Neural progenitor cell (in vitro differentiated cells): Measurements from ENCODE around the gene PSKH1. TPM values are rescaled to one million over a fixed set of nuclear protein-coding genes. Genes with fewer than 3 reads are reported as not detected.

ENCODE experiments used
- DNase-seq: peaks from one replicate; pipeline ENCODE4 v3.0.0-alpha.2; 2016; ENCODE audit warnings: low spot score
- H2AFZ ChIP-seq: fragments of 200-600 bp; sonication (generic); replicated peaks from 2 replicates; pipeline ENCODE4 v1.6.1; 2016; ENCODE audit warnings: antibody characterized with exemption
- H3F3A ChIP-seq: fragments of 200-600 bp; sonication (generic); 2 replicates; pipeline ENCODE4 v1.6.1; 2016; ENCODE audit warnings: antibody characterized with exemption, low read depth
- H3K27ac ChIP-seq: fragments of 200-600 bp; sonication (generic); 2 replicates; pipeline ENCODE4 v1.5.1; 2016; ENCODE audit warnings: mild to moderate bottlenecking
- H3K27me3 ChIP-seq: fragments of 200-600 bp; sonication (generic); 2 replicates; pipeline ENCODE4 v1.6.1; 2016; ENCODE audit warnings: mild to moderate bottlenecking, moderate library complexity
- H3K36me3 ChIP-seq: fragments of 200-600 bp; sonication (generic); 2 replicates; pipeline ENCODE4 v1.5.1; 2016
- H3K4me1 ChIP-seq: fragments of 200-600 bp; sonication (generic); 2 replicates; pipeline ENCODE4 v1.6.1; 2016; ENCODE audit warnings: mixed run types
- H3K4me2 ChIP-seq: fragments of 200-600 bp; sonication (generic); 2 replicates; pipeline ENCODE4 v1.6.1; 2016
- H3K4me3 ChIP-seq: fragments of 200-600 bp; sonication (generic); 2 replicates; pipeline ENCODE4 v1.5.1; 2016
- H3K79me2 ChIP-seq: fragments of 200-600 bp; sonication (generic); 2 replicates; pipeline ENCODE4 v1.6.1; 2016; ENCODE audit warnings: low read depth
- H3K9ac ChIP-seq: fragments of 200-600 bp; sonication (generic); 2 replicates; pipeline ENCODE4 v1.6.1; 2016
- H3K9me3 ChIP-seq: fragments of 200-600 bp; sonication (generic); 2 replicates; pipeline ENCODE4 v1.5.1; 2016; ENCODE audit warnings: low read depth
- H4K20me1 ChIP-seq: fragments of 200-600 bp; sonication (generic); 2 replicates; pipeline ENCODE4 v1.6.1; 2016; ENCODE audit warnings: low read depth
- H3K27ac Mint-ChIP-seq: 3 replicates; pipeline ENCODE4 v1.8.0; 2021; ENCODE audit warnings: mixed read lengths
- H3K27me3 Mint-ChIP-seq: 2 replicates; pipeline ENCODE4 v1.8.0; 2022; ENCODE audit warnings: low read depth, mild to moderate bottlenecking, inconsistent platforms, moderate library complexity, mixed read lengths; ENCODE audit not compliant: insufficient read depth
- H3K36me3 Mint-ChIP-seq: 3 replicates; pipeline ENCODE4 v1.8.0; 2021; ENCODE audit warnings: mixed read lengths
- H3K4me1 Mint-ChIP-seq: 3 replicates; pipeline ENCODE4 v1.8.0; 2021; ENCODE audit warnings: mixed read lengths
- H3K4me3 Mint-ChIP-seq: 3 replicates; pipeline ENCODE4 v1.8.0; 2021; ENCODE audit warnings: mild to moderate bottlenecking, moderate library complexity, mixed read lengths
- H3K9me3 Mint-ChIP-seq: 3 replicates; pipeline ENCODE4 v1.8.0; 2020; ENCODE audit warnings: mixed read lengths
- EZH2 ChIP-seq: fragments of 200-600 bp; sonication (generic); IDR thresholded peaks from 2 replicates; pipeline ENCODE4 v1.6.1; 2017; ENCODE audit warnings: antibody characterized with exemption, mild to moderate bottlenecking, moderate library complexity
- EZH2phosphoT487 ChIP-seq: fragments of 200-600 bp; sonication (generic); IDR thresholded peaks from 2 replicates; pipeline ENCODE4 v1.6.1; 2017; ENCODE audit warnings: antibody characterized with exemption
- total RNA-seq: library from RNA; depleted of rRNA; stranded (reverse); fragments of >200 nt; gene quantifications from 2 replicates; pipeline ENCODE4 v1.2.3, GENCODE V29; 2015; ENCODE audit warnings: low replicate concordance
- TF ChIP-seq, protein P1 (sequence below): fragments of 200-600 bp; sonication (generic); IDR thresholded peaks from 2 replicates; pipeline ENCODE4 v1.5.1; 2017; ENCODE audit warnings: antibody characterized with exemption, mild to moderate bottlenecking

The PSKH1 gene
- total RNA-seq, 1 donor from 2014 or later = 13.1 TPM

GRCh38 chr16:67939507-67940445, 46.7 kb downstream of the PSKH1 start:
- no peak for TF ChIP-seq EZH2
- TF ChIP-seq, protein P1, sequence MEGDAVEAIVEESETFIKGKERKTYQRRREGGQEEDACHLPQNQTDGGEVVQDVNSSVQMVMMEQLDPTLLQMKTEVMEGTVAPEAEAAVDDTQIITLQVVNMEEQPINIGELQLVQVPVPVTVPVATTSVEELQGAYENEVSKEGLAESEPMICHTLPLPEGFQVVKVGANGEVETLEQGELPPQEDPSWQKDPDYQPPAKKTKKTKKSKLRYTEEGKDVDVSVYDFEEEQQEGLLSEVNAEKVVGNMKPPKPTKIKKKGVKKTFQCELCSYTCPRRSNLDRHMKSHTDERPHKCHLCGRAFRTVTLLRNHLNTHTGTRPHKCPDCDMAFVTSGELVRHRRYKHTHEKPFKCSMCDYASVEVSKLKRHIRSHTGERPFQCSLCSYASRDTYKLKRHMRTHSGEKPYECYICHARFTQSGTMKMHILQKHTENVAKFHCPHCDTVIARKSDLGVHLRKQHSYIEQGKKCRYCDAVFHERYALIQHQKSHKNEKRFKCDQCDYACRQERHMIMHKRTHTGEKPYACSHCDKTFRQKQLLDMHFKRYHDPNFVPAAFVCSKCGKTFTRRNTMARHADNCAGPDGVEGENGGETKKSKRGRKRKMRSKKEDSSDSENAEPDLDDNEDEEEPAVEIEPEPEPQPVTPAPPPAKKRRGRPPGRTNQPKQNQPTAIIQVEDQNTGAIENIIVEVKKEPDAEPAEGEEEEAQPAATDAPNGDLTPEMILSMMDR = no peak
- TF ChIP-seq EZH2phosphoT487 = no peak
- no peak overlapping the region for H3K9ac ChIP-seq
- no peak for DNase-seq
- H3K27me3 ChIP-seq = no peaks in the 10 kb centered on the region
- H3F3A ChIP-seq = peaks cover 42% of the 10 kb centered on the region
- H3K79me2 ChIP-seq = peaks cover 16% of the 10 kb centered on the region
- peaks cover 50% of the 10 kb centered on the region for H4K20me1 ChIP-seq
- H2AFZ ChIP-seq = no peak overlapping the region
- H3K4me3 Mint-ChIP-seq = no peak overlapping the region
- H3K9me3 ChIP-seq = no peaks in the 10 kb centered on the region
- no peaks in the 10 kb centered on the region for H3K36me3 ChIP-seq
- H3K36me3 Mint-ChIP-seq = peaks cover 1% of the 10 kb centered on the region
- no peak overlapping the region for H3K27ac Mint-ChIP-seq
- H3K27ac ChIP-seq = no peak overlapping the region
- H3K9me3 Mint-ChIP-seq = no peaks in the 10 kb centered on the region
- peaks cover 7% of the 10 kb centered on the region for H3K27me3 Mint-ChIP-seq
- H3K4me1 ChIP-seq = peaks cover 26% of the 10 kb centered on the region
- H3K4me2 ChIP-seq = no peak overlapping the region
- peaks cover 32% of the 10 kb centered on the region for H3K4me1 Mint-ChIP-seq
- H3K4me3 ChIP-seq = no peak overlapping the region

GRCh38 chr16:67940446-67941089, 47.5 kb downstream of the PSKH1 start:
- Histone ChIP-seq H3K4me1 (peaks cover 21% of the 10 kb centered on the region), H4K20me1 (peaks cover 44% of the 10 kb centered on the region), H3K79me2 (peaks cover 16% of the 10 kb centered on the region), H3K4me3 (no peak overlapping the region), H3K4me2 (no peak overlapping the region), H3K9ac (no peak overlapping the region), H3K36me3 (no peaks in the 10 kb centered on the region), H3F3A (peaks cover 36% of the 10 kb centered on the region), H3K27ac (no peak overlapping the region), H3K27me3 (no peaks in the 10 kb centered on the region), H2AFZ (no peak overlapping the region), H3K9me3 (no peaks in the 10 kb centered on the region)
- Mint-ChIP-seq H3K27ac (no peak overlapping the region), H3K36me3 (peaks cover 1% of the 10 kb centered on the region), H3K4me3 (no peak overlapping the region), H3K27me3 (peaks cover 9% of the 10 kb centered on the region), H3K4me1 (peaks cover 29% of the 10 kb centered on the region), H3K9me3 (no peaks in the 10 kb centered on the region)
- TF ChIP-seq, protein P1 = no peak
- no peak for TF ChIP-seq EZH2phosphoT487
- no peak for TF ChIP-seq EZH2
- DNase-seq = no peak

GRCh38 chr16:67941469-67942199, 48.6 kb downstream of the PSKH1 start:
- TF ChIP-seq EZH2 = no peak
- TF ChIP-seq, protein P1 = no peak
- TF ChIP-seq EZH2phosphoT487 = no peak
- Histone ChIP-seq H2AFZ (no peak overlapping the region), H3K4me3 (no peak overlapping the region), H3K27ac (no peak overlapping the region), H3K4me1 (peaks cover 21% of the 10 kb centered on the region), H3F3A (peaks cover 36% of the 10 kb centered on the region), H3K4me2 (no peak overlapping the region), H3K79me2 (peaks cover 10% of the 10 kb centered on the region), H3K36me3 (no peaks in the 10 kb centered on the region), H3K27me3 (no peaks in the 10 kb centered on the region), H3K9ac (no peak overlapping the region), H3K9me3 (no peaks in the 10 kb centered on the region), H4K20me1 (peaks cover 44% of the 10 kb centered on the region)
- no peak for DNase-seq
- Mint-ChIP-seq H3K36me3 (peaks cover 1% of the 10 kb centered on the region), H3K4me3 (no peak overlapping the region), H3K27me3 (peaks cover 9% of the 10 kb centered on the region), H3K4me1 (peaks cover 29% of the 10 kb centered on the region), H3K27ac (no peak overlapping the region), H3K9me3 (no peaks in the 10 kb centered on the region)
